K562 (cell line): ENCODE measurements around the gene ZCCHC24. TPM values are rescaled to one million over a fixed set of nuclear protein-coding genes. Genes with fewer than 3 reads are reported as not detected.
A peak's percentile ranks its signal among the peaks of the same experiment; 100 is the strongest.

Experiments
- ATAC-seq: fragments of 200-7000 bp; cut with Tn5 transposase; 3 replicates; pipeline ENCODE4 v1.9.1; 2020; ENCODE audit warnings: moderate library complexity
- BruUV-seq: library from RNA; stranded (reverse); fragments of 400-500 nt; replicated peaks from 2 replicates; lab custom pipeline; 2021; lab: Mats Ljungman, UMichigan
- CTCF ChIA-PET: fragments of 300-600 bp; formaldehyde crosslinking; extraction: SDS; loops from one replicate; lab custom pipeline; 2021; ENCODE audit warnings: low intra/inter-chr PET ratio; lab: Yijun Ruan, JAX
- POLR2A ChIA-PET: fragments of 300-600, 350-650 bp; sonication (Branson Sonifier 250); formaldehyde crosslinking; extraction: SDS; loops from one replicate; lab custom pipeline; 2021; ENCODE audit warnings: antibody characterized with exemption, inconsistent platforms; lab: Yijun Ruan, JAX
- DNase-seq, 4 experiments: peaks; one replicate each; pipeline versions ENCODE4 v3.0.0 to v3.0.0-alpha.2; 2011 to 2018; ENCODE audit warnings: low spot score in 3 of 4, mixed read lengths in 3 of 4; ENCODE audit errors: extremely low read depth in 1 of 4
- FAIRE-seq: peaks from 2 replicates; lab custom pipeline; 2011; peaks lifted over from hg19 to GRCh38; lab: Jason Lieb, UNC
- H2AFZ ChIP-seq: 2 replicates; pipeline ENCODE4 v1.6.0; 2011; ENCODE audit warnings: low read depth, low read length, control low read depth, inconsistent platforms
- H3K27ac ChIP-seq: fragments of 200-600 bp; 3 replicates; pipeline ENCODE4 v1.8.0; 2011; ENCODE audit warnings: low read depth, mild to moderate bottlenecking, control low read depth, inconsistent platforms, low read length, moderate library complexity, mixed read lengths; ENCODE audit errors: extremely low read depth
- H3K27me3 ChIP-seq, 2 experiments: fragments of 300-600 bp in 1 of 2; 2 replicates in 1 of 2; 3 replicates in 1 of 2; pipeline versions ENCODE4 v1.6.0 to v1.8.0; 2011; ENCODE audit warnings: inconsistent platforms in 2 of 2, low read length in 2 of 2, mild to moderate bottlenecking in 1 of 2, mixed read lengths in 1 of 2, moderate library complexity in 1 of 2; ENCODE audit not compliant: control insufficient read depth in 2 of 2, insufficient read depth in 2 of 2
- H3K36me3 ChIP-seq: fragments of 300-600 bp; 3 replicates; pipeline ENCODE4 v1.8.0; 2011; ENCODE audit warnings: mild to moderate bottlenecking, low read length, inconsistent platforms; ENCODE audit not compliant: control insufficient read depth, insufficient read depth
- H3K4me1 ChIP-seq, 2 experiments: fragments of 200-600 bp in 1 of 2; replicated peaks in 1 of 2; 2 replicates in 1 of 2; 3 replicates in 1 of 2; pipeline versions ENCODE4 v1.5.1 to v1.8.0; 2011; ENCODE audit warnings: inconsistent platforms in 2 of 2, low read length in 2 of 2, mild to moderate bottlenecking in 1 of 2, mixed read lengths in 1 of 2, moderate library complexity in 1 of 2; ENCODE audit not compliant: control insufficient read depth in 2 of 2, insufficient read depth in 2 of 2
- H3K4me2 ChIP-seq: 2 replicates; pipeline ENCODE4 v1.6.1; 2011; ENCODE audit warnings: low read length, control low read depth, inconsistent platforms, mixed read lengths; ENCODE audit not compliant: insufficient read depth
- H3K4me3 ChIP-seq: fragments of 200-600 bp; sonication (generic), shearing (Covaris generic); 2 replicates; pipeline ENCODE4 v1.5.1; 2016; ENCODE audit warnings: control low read depth, inconsistent platforms
- H3K79me2 ChIP-seq: fragments of 200-600 bp; 3 replicates; pipeline ENCODE4 v1.8.0; 2011; ENCODE audit warnings: low read length, inconsistent platforms; ENCODE audit not compliant: control insufficient read depth, insufficient read depth
- H3K9ac ChIP-seq, 2 experiments: 2 replicates each; pipeline versions ENCODE4 v1.6.0 to v1.6.1; 2011; ENCODE audit warnings: low read depth in 2 of 2, low read length in 2 of 2, control low read depth in 1 of 2, inconsistent platforms in 1 of 2, mild to moderate bottlenecking in 1 of 2, mixed read lengths in 1 of 2; ENCODE audit not compliant: insufficient read depth in 1 of 2
- H3K9me1 ChIP-seq: one replicate; pipeline ENCODE4 v1.6.0; 2011; ENCODE audit warnings: inconsistent platforms, mild to moderate bottlenecking, low read length, moderate library complexity; ENCODE audit not compliant: control insufficient read depth, insufficient read depth
- H3K9me3 ChIP-seq: replicated peaks from 2 replicates; pipeline ENCODE4 v1.5.1; 2011; ENCODE audit warnings: low read depth, low read length, inconsistent platforms; ENCODE audit not compliant: control insufficient read depth, insufficient read depth
- H4K20me1 ChIP-seq: replicated peaks from 2 replicates; pipeline ENCODE4 v1.6.1; 2011; ENCODE audit warnings: low read length, inconsistent platforms, mixed read lengths; ENCODE audit not compliant: control insufficient read depth, insufficient read depth
- ATF1 ChIP-seq, 2 experiments: fragments of 450-650 bp in 1 of 2; IDR thresholded peaks; 2 replicates each; pipeline ENCODE4 v1.6.1; 2016; ENCODE audit warnings: missing compliant biosample characterization in 1 of 2, missing genetic modification characterization in 1 of 2
- GTF2A2 ChIP-seq: IDR thresholded peaks from 2 replicates; pipeline ENCODE4 v1.6.1; 2016; ENCODE audit warnings: mild to moderate bottlenecking, missing genetic modification characterization, missing compliant biosample characterization
- HCFC1 ChIP-seq: IDR thresholded peaks from 2 replicates; pipeline ENCODE4 v1.6.1; 2012; ENCODE audit warnings: low read depth, low read length, improper control_type of control experiment
- HIVEP1 ChIP-seq: fragments of 250-450 bp; sonication (Bioruptor Pico); IDR thresholded peaks from 2 replicates; pipeline ENCODE4 v1.4.0; 2020; ENCODE audit warnings: mild to moderate bottlenecking
- MCM2 ChIP-seq: fragments of 450-650 bp; IDR thresholded peaks from 2 replicates; pipeline ENCODE4 v1.6.1; 2017; ENCODE audit warnings: low read depth, mild to moderate bottlenecking
- NFATC3 ChIP-seq: fragments of 450-650 bp; IDR thresholded peaks from 2 replicates; pipeline ENCODE4 v1.6.1; 2017; ENCODE audit warnings: mild to moderate bottlenecking
- NFE2L1 ChIP-seq: fragments of 450-650 bp; IDR thresholded peaks from 2 replicates; pipeline ENCODE4 v1.6.1; 2016; ENCODE audit warnings: missing genetic modification characterization, low read depth, mild to moderate bottlenecking, missing compliant biosample characterization, moderate library complexity, borderline replicate concordance
- NR4A1 ChIP-seq, 2 experiments: fragments of 250-450 bp in 1 of 2; fragments of 450-650 bp in 1 of 2; sonication (Bioruptor Pico) in 1 of 2; IDR thresholded peaks; 2 replicates each; pipeline versions ENCODE4 v1.4.0 to v1.6.1; 2016 to 2020; ENCODE audit warnings: mild to moderate bottlenecking in 2 of 2, missing compliant biosample characterization in 1 of 2, missing genetic modification characterization in 1 of 2, moderate library complexity in 1 of 2
- STAG1 ChIP-seq: sonication (generic); formaldehyde crosslinking; IDR thresholded peaks from 2 replicates; pipeline ENCODE4 v1.5.0; 2020; ENCODE audit warnings: missing genetic modification reagents, borderline replicate concordance
- TBL1XR1 ChIP-seq, 2 experiments: IDR thresholded peaks; 2 replicates each; pipeline ENCODE4 v1.6.1; 2012; ENCODE audit warnings: improper control_type of control experiment in 2 of 2, low read length in 2 of 2, mild to moderate bottlenecking in 1 of 2
- XRCC3 ChIP-seq: fragments of 450-650 bp; IDR thresholded peaks from 2 replicates; pipeline ENCODE4 v1.6.1; 2017; ENCODE audit warnings: mild to moderate bottlenecking, moderate library complexity
- ZKSCAN1 ChIP-seq: fragments of 150-350 bp; IDR thresholded peaks from 2 replicates; pipeline ENCODE4 v1.6.1; 2016; ENCODE audit warnings: low read depth, low read length
- ZKSCAN3 ChIP-seq: fragments of 250-450 bp; sonication (Bioruptor Pico); IDR thresholded peaks from 2 replicates; pipeline ENCODE4 v1.4.0; 2020
- ZNF324 ChIP-seq: fragments of 250-450 bp; sonication (Bioruptor Pico); IDR thresholded peaks from 2 replicates; pipeline ENCODE4 v1.4.0; 2020; ENCODE audit warnings: mild to moderate bottlenecking
- ZNF444 ChIP-seq: fragments of 250-450 bp; sonication (Bioruptor Pico); IDR thresholded peaks from 2 replicates; pipeline ENCODE4 v1.4.0; 2020; ENCODE audit warnings: mild to moderate bottlenecking, moderate library complexity
- WGBS: fragments of 100-300 bp; shearing (Covaris generic); methylation state at CpG from one replicate; pipeline ENCODE4 v1.1.6; 2016; ENCODE audit warnings: low coverage, mixed read lengths; ENCODE audit not compliant: insufficient coverage; ENCODE audit errors: missing lambda C conversion rate; 5-methylcytosine and 5-hydroxymethylcytosine counted together
- in situ Hi-C: fragments of 300-500 bp; cut with MboI; formaldehyde crosslinking; loops from 4 replicates; pipeline ENCODE4 v1.15.0; 2018; ENCODE audit warnings: inconsistent platforms, mixed read lengths
- intact Hi-C: fragments of 100-400 bp; cut with micrococcal nuclease; formaldehyde crosslinking; loops from 2 replicates; pipeline ENCODE4 v1.14.2; 2022
- polyA plus RNA-seq, 8 experiments: library from polyadenylated mRNA; depleted of rRNA in 4 of 8; stranded (reverse) in 5 of 8; unstranded in 3 of 8; fragments of >200 nt; fragmentation: Nextera tagmentation in 2 of 8; fragmentation: Illumina TruSeq in 1 of 8; extraction: Ambion mirVana in 2 of 8; extraction: Trizol in 1 of 8; gene quantifications; 2 replicates each; pipeline versions ENCODE4 v1.2.1 to v1.2.3, GENCODE V29; 2011 to 2014; ENCODE audit warnings: inconsistent platforms in 1 of 8, missing spikeins in 1 of 8
- total RNA-seq, 7 experiments: library from RNA; depleted of rRNA in 6 of 7; stranded (reverse); fragments of >200 nt in 6 of 7; fragmentation: Illumina TruSeq in 2 of 7; extraction: Trizol in 2 of 7; gene quantifications; 2 replicates each; pipeline versions ENCODE4 v1.2.1 to v1.2.3, GENCODE V29; 2011 to 2021; ENCODE audit warnings: low replicate concordance in 1 of 7
- TF ChIP-seq, protein P1 (sequence below): fragments of 150-350 bp; IDR thresholded peaks from 2 replicates; pipeline ENCODE4 v1.6.1; 2014; ENCODE audit warnings: low read depth, mild to moderate bottlenecking, low read length, borderline replicate concordance

The ZCCHC24 gene
- total and polyA plus RNA-seq, 9 of the 15 experiments (the other 6 are each of a cell fraction or from before 2014, with no cell fraction given) = 0.84 to 11.0 (median 4.6) TPM

DNA sequence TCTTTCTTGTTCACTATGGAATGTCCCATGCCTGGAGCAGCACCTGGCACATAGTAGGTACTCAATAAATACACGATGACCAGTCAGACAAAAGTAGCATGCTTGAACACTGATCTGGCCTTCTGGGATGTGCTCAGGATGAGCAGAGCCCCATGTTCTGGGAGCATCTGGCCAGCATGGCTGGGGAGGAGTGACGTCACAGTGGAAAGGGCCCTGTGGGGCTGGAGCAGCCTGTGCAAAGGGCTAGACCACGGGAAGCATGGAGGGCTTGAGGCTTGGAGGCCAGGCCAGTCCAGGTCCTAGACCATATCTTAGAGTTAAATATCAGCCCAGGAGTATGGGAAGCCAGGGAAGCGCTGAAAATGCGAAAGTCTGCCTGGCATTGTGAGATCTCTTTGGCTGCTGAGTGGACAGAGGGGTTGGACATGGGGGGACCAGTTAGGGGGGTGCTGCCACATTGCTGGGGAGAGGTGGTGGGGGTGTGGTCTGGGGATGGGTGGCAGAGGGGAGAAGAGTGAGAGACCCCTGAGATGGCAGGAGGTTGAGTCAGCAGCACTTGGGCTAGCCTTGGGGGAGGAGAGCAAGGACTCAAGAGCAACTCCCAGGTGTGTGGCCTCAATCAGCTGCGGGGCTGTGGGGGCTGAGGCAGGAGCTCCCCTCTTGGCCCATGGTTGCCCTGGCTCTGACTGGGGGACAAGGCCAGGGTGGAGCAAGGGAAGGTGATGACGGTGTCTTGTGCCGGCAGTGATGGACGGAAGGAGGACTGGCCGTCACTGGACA is 34.9 kb downstream of the ZCCHC24 start:
- in situ Hi-C loops = no loop called here
- no TSS peak for BruUV-seq
- Histone ChIP-seq H3K27ac (no peak overlapping the region), H3K4me3 (no peak overlapping the region), H3K9ac (no peak overlapping the region), H3K79me2 (no peaks in the 10 kb centered on the region), H3K9me1 (no peaks in the 10 kb centered on the region), H4K20me1 (peaks cover 9% of the 10 kb centered on the region; the same call in 1 of the 2 replicates), H3K4me1 (peaks cover 21 to 48% of the 10 kb centered on the region in 2 experiments), H2AFZ (no peak overlapping the region), H3K4me2 (no peak overlapping the region), H3K36me3 (no peaks in the 10 kb centered on the region), H3K27me3 (no peaks in the 10 kb centered on the region), H3K9me3 (no peaks in the 10 kb centered on the region)
- no peak for FAIRE-seq
- no peak for ATAC-seq
- CTCF ChIA-PET = no interaction called here
- POLR2A ChIA-PET = interaction anchor here (0.5 kb wide), 1 partner anchor 63 kb away, joined by 3 read pairs; no protein-coding TSS in a partner anchor
- intact Hi-C loops = no loop called here
- no peak for DNase-seq
- 63% methylated on average over 10 of the region's 10 CpGs for WGBS
- TF ChIP-seq NFE2L1 (tag) (no peak), ATF1 (CRISPR knock-in tag; IDR thresholded peaks at IDR 0.05) (0 out of 2 replicates have a peak, but pooled peaks have one; percentile 18), ATF1 (tag; IDR thresholded peaks at IDR 0.05) (no peak), GTF2A2 (tag) (no peak), ZKSCAN3 (CRISPR knock-in tag) (no peak), NR4A1 (CRISPR knock-in tag; IDR thresholded peaks at IDR 0.05) (no peak), NR4A1 (tag; IDR thresholded peaks at IDR 0.05) (no peak), ZNF444 (no peak), ZNF324 (CRISPR knock-in tag) (no peak), ZKSCAN1 (peak; percentile 80), HIVEP1 (CRISPR knock-in tag) (no peak), HCFC1 (no peak), MCM2 (no peak), NFATC3 (no peak), TBL1XR1 (IDR thresholded peaks at IDR 0.05; ENCODE audit: low read length in 2 of 2) (no peak), XRCC3 (no peak), STAG1 (CRISPR knock-in tag) (no peak)
- TF ChIP-seq, protein P1, sequence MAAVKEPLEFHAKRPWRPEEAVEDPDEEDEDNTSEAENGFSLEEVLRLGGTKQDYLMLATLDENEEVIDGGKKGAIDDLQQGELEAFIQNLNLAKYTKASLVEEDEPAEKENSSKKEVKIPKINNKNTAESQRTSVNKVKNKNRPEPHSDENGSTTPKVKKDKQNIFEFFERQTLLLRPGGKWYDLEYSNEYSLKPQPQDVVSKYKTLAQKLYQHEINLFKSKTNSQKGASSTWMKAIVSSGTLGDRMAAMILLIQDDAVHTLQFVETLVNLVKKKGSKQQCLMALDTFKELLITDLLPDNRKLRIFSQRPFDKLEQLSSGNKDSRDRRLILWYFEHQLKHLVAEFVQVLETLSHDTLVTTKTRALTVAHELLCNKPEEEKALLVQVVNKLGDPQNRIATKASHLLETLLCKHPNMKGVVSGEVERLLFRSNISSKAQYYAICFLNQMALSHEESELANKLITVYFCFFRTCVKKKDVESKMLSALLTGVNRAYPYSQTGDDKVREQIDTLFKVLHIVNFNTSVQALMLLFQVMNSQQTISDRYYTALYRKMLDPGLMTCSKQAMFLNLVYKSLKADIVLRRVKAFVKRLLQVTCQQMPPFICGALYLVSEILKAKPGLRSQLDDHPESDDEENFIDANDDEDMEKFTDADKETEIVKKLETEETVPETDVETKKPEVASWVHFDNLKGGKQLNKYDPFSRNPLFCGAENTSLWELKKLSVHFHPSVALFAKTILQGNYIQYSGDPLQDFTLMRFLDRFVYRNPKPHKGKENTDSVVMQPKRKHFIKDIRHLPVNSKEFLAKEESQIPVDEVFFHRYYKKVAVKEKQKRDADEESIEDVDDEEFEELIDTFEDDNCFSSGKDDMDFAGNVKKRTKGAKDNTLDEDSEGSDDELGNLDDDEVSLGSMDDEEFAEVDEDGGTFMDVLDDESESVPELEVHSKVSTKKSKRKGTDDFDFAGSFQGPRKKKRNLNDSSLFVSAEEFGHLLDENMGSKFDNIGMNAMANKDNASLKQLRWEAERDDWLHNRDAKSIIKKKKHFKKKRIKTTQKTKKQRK = no peak
